GM12874 (cell line): ENCODE results near the gene ILDR2.

Experiments used
- TF ChIP-seq, protein P1 (sequence below): IDR thresholded peaks from 2 replicates; pipeline ENCODE4 v1.5.1; 2011; ENCODE audit warnings: low read depth, mild to moderate bottlenecking, control low read depth, low read length, moderate library complexity; ENCODE audit not compliant: insufficient read depth

ILDR2 gene

DNA sequence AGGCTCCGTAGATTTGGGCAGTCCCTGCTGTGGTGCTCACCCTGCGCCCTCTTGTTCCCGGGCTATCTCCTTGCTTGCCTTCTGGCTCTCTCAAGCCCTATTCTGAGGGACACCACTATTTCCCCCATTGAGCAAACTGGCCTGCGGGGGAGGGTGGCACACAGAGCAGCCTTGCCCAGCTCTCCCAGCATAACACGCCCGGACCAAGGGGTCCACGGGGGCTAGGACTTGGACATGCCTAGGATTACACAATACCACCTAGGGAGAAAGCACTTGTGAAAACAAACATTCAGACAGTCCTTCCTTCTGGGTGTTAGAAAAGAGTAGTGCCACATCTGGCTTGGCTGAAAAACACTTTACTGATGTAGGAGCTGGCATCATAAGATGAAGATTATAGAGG is 106.7 kb downstream of the ILDR2 start:
- TF ChIP-seq, protein P1, sequence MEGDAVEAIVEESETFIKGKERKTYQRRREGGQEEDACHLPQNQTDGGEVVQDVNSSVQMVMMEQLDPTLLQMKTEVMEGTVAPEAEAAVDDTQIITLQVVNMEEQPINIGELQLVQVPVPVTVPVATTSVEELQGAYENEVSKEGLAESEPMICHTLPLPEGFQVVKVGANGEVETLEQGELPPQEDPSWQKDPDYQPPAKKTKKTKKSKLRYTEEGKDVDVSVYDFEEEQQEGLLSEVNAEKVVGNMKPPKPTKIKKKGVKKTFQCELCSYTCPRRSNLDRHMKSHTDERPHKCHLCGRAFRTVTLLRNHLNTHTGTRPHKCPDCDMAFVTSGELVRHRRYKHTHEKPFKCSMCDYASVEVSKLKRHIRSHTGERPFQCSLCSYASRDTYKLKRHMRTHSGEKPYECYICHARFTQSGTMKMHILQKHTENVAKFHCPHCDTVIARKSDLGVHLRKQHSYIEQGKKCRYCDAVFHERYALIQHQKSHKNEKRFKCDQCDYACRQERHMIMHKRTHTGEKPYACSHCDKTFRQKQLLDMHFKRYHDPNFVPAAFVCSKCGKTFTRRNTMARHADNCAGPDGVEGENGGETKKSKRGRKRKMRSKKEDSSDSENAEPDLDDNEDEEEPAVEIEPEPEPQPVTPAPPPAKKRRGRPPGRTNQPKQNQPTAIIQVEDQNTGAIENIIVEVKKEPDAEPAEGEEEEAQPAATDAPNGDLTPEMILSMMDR = no peak

DNA sequence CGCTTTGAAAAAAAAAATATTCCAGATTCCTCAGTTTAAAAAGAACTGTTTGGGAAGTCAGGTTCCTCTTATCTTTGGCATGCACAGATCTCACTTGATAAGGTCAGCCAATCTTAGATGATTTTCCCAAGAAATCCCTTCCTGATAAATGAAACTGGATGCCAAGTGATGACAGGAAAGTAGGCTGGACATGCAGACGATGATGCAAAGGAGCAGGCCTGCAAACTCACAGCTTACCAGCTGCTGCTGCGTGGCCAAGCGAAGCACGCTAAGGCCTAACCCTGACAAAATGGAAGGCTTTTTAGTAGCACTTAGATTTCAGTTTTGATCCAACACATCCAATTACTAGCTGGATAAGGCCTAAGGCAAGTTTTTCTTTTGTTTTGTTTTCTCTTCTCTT is 109.4 kb downstream of the ILDR2 start:
- TF ChIP-seq, protein P1 = no peak

DNA sequence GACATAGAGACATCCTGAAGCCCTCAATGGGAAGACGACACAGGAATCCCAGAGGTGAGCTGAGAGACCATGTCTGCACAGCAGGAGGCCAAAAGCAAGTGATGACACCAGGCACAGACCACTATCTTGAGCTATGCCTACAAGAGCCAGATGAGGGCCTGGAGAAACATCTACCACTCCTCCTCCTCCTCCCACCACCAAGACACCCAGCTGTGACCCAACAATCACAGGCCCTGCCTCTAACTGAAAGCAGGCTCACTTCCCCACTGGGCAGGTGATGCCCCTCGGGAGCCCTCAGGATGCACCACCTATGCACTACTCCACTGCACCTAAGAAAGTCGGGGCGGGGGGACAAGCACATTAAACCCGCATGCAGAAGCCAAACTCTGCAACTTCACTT is 115.7 kb downstream of the ILDR2 start:
- TF ChIP-seq, protein P1 = no peak

DNA sequence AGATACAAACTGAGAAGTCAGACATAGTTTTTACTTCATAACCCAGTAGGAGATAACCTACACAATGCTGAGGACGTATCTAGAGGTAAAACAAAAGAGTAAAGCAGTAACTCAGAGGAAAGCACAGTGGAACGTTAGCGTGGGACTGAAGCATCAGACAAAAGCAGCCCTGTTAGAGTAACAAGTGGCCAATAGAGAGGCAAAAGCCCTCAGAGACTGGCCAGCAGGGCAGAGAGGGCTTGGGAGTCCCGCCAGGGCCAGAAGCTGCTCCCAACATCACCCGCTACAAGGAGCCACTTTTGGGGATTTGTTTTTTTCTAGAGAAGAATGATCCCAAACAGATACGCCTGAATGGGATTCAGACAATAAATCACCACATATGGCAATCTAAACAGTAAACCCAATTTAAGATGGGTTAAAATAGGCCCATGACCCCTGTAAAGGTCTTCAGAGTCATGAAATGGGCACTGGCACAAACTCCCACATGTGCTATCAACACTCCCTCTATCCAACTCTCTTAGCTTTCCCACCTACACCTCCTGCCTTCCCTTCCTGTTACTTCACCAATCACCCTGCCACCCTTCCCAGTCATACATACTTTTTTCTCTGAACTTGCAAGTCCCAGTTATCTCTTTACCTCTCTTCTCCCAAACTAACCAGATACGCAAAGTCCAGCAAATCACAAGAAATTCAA is 116.5 kb downstream of the ILDR2 start:
- TF ChIP-seq, protein P1 = no peak
